SIG-M5 (cell line): ENCODE measurements around the gene ASPN.
"Not testable (repeated sequence)": the region's sequence is repeated elsewhere in the genome, so short reads cannot be mapped to it uniquely, and the experiment has no call there.

ENCODE experiments used
- DNase-seq: peaks from one replicate; lab custom pipeline; 2025; lab: John Stamatoyannopoulos, UW

The ASPN gene

DNA sequence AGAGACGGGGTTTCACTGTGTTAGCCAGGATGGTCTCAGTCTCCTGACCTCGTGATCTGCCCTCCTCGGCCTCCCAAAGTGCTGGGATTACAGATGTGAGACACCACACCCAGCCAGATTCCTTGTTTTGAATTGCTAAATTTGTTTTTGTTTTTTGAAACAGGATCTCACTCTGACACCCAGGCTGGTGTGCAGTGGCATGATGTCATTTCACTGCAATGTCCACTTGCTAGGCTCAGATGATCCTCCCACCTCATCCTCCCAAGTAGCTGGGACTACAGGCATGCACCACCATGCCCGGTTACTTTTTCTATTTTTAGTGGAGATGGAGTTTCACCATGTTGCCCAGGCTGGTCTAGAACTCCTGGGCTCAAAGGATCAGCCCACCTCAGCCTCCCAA, 71.1 kb downstream of the ASPN start:
- DNase-seq: not testable (repeated sequence)

DNA sequence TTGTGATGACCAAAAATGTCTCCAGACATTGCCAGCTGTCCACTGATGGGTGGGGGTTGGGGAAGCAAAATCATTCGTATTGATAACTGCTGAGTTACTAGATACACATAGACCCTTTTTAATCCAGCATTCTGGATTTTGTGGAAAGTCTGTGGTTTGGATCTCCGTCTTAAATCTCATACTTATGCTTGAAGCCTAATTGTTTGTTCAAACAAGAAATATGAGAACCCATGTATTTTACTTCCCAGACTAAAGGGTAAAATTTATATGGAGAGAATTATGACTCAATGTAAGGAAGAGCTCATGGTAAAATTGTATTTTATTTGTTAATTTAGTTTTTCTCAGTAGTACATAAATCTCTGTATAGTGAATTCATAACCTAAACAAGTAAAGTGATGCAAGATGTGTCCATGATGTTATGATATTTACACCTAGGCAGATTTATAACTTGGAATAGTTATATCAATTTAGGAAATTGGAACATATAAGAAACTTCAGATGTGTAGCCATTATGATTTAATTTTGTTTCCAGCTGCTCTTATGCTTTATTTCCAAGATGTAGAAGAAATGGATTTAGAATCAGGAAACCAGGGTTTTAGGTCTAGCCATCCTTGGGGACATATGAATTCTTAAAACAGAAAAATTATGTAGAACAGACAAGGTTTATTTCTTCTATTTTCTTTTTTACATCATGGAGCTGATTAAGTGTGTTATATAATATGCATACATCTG, 73.4 kb downstream of the ASPN start:
- DNase-seq: no peak

DNA sequence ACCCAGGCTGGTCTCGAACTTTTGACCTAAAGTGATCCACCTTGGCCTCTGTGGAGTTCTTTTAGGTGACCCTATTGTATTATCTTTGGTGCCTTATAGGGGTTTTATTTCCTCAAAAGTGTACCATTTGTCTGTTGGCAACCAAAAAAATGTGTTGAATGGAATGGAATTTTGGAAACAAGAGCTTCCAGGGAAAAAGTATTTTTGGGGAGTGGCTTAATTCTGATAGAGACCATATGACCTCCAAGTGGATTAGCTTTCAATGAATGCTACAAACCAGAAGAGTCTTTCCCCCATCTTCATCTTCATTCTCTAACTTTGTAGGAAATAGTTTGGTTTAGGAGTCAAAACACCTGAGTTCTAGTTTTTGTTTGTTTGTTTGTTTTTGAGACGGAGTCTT, 74.5 kb downstream of the ASPN start:
- DNase-seq: no peak

DNA sequence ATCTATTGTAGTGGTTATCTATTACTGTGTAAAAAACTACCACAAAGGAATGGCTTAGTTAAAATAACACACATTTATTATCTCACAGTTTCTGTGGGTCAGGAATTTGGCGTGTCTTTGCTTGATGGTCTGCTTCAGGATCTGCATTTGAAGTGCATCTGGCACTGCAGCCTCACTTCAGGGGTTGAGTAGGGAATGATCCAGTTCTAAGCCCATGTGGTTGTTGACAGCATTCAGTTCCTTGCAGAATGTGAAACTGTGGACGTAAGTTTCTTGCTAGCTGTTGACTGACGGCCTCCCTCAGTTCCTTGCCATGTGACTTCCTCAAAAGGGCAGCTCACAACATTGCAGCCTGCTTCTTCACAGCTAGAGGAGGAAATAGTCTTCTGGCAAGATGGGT, 75.8 kb downstream of the ASPN start:
- peak; percentile 39 for DNase-seq
